GM13977 (cell line): Measurements from ENCODE around the gene NCOA1.
A peak's percentile ranks its signal among the peaks of the same experiment; 100 is the strongest.

Source experiments
- DNase-seq: peaks from one replicate; pipeline ENCODE4 v3.0.0; 2012; ENCODE audit warnings: low spot score
- CTCF ChIP-seq: IDR thresholded peaks from 2 replicates; pipeline ENCODE4 v1.5.1; 2012; ENCODE audit warnings: mild to moderate bottlenecking, control low read depth; ENCODE audit not compliant: insufficient read depth; ENCODE audit errors: extremely low read depth, missing control alignments
- in situ Hi-C: fragments of 300-500 bp; cut with MboI; formaldehyde crosslinking; loops from one replicate; pipeline ENCODE4 v1.12.0; 2022; ENCODE audit warnings: low sequenced_read_pairs, low pct_unique_long_range_greater_than_20kb, mixed read lengths, inconsistent platforms; ENCODE audit not compliant: unreplicated experiment

Gene NCOA1

DNA sequence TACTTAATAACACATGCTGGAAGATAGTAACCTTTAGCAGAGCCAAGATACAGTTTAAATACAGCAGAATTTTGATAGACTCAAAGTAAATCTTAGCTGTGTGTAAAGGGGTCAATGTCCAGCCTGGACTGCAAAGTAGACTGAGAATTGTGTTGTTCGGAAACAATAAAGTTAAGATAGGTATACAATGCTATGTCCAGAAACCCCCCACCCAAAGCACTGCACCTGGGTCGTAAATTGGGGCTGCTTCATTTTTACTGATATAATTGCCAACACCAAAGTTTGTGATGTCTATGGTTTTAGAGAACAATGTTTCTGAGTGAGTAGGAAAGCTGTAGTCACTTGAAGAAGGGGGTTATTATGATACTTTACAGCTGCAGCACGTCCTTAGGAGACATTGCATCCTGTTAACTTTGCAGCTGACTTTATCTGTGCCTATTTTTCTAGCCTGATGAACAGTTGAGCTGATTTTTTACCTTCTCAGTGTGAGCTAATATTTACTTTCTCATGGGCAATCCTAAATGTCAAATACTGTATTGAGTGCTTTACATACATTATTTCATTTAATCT is 4.3 kb upstream of the NCOA1 start:
- no peak for TF ChIP-seq CTCF
- DNase-seq, result no peak
- in situ Hi-C loops, result no loop called here

- TF ChIP-seq CTCF, result no peak
- in situ Hi-C loops, result no loop called here
- no peak for DNase-seq
Measured at GRCh38 chr2:24489465-24490180, 1.4 kb upstream of the NCOA1 start.

GRCh38 chr2:24490181-24490689 is 819 bp upstream of the NCOA1 start:
- TF ChIP-seq CTCF, result no peak
- DNase-seq, result peak; percentile 24
- in situ Hi-C loops, result no loop called here

- peak; percentile 77 for DNase-seq
- in situ Hi-C loops, result no loop called here
- no peak for TF ChIP-seq CTCF
Measured at GRCh38 chr2:24491542-24492420, 727 bp downstream of the NCOA1 start.

DNA sequence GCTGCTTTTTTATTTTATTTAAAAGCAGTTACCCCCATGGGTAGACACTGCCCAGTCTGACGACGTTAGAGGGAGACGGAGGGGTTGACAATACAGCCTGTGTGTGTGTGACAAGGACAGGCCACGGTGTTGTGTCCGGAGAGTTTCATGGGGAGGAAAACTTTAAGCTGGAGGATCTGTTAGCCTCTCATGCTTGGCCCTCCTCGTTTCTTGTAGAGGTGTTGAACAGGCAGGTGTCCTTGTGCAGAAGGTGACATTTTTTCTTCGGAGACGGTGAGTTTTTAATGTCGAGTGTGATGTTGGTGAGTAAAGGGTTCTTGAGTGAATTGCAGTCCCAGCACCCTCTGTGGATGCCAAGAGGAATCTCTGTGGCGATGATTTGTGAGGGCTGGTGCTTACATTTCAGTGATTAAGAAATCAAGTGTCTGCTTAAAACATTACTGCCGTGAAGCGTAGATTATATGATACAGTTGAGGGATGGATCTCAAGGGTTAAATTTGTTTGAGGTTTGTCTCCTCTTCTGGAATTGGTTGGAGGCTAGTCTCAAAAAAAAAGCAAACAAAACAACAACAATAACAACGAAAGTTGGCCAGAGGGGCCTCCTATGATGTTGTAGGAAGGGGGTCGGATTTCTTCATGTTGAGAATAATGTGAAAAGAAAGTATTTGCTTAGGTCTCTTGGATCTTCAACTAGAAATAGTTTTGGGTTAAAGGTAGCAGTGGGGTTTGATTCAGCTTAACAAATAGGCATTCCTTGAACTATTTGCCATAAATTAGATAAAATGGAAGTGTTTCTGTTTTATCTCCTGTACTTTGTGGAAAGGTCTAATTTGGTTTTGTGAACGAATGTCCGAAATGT is 1.6 kb downstream of the NCOA1 start:
- no peak for DNase-seq
- no peak for TF ChIP-seq CTCF
- in situ Hi-C loops, result no loop called here

DNA sequence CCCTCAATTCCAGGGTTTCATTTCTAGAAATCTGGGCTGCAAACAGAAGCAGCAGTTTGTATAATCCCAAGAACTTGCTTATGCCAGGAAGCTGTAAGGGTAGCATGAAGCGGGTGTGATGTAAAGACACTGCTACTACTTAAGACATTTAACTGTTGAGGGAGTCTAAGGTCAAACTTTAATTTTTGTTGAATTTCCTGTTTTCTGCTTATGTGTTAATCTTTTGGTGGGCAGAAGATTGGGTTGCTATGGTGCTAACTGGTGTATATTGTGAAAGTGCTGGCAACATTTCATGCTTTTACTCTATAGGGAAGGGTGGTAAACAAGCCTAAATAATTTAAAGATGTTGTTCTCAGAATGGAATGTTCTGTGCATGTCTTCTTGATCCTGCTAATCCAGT is 2.7 kb downstream of the NCOA1 start:
- no peak for TF ChIP-seq CTCF
- DNase-seq, result no peak
- in situ Hi-C loops, result no loop called here
